ENCODE results near the gene ITGA7. TPM values are rescaled to one million over a fixed set of nuclear protein-coding genes. Genes with fewer than 3 reads are reported as not detected.

ITGA7 gene
- total RNA-seq, 1 donor from 2014 or later = 25.1 TPM

DNA sequence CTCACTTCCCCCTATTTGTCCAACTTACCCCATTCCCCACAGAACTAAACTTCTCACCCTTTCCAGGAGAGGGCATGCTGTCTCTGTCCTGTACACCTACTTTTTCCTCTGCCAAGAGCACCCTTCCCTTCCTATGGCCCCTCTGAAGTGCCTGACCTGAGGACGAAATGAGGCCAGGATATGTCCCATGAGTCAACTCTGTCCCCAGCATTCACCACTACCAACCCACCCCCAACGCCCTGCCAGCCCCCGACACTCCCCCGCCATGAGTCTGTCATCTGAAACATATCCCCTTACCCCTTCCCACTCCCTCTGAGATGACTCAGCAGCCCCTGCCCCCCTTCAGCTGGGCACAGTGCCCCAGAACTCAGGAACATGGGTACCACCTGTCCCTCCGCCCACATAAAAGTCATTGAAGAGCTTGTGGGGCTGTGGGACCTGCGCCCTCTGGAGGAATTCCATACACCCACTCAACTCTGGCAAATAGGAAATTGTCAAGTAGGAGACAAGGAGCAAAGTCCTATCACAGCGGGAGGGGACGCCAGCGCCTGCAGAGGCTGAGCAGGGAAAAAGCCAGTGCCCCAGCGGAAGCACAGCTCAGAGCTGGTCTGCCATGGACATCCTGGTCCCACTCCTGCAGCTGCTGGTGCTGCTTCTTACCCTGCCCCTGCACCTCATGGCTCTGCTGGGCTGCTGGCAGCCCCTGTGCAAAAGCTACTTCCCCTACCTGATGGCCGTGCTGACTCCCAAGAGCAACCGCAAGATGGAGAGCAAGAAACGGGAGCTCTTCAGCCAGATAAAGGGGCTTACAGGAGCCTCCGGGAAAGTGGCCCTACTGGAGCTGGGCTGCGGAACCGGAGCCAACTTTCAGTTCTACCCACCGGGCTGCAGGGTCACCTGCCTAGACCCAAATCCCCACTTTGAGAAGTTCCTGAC, 26.3 kb downstream of the ITGA7 start:
- peak; percentile 56 for TF ChIP-seq CTCF (IDR thresholded peaks at IDR 0.05; ENCODE audit: unreplicated experiment)
- Mint-ChIP-seq H3K27ac (peak overlapping the region; percentile 78), H3K4me3 (ENCODE audit: low read depth) (peak overlapping the region; percentile 80), H3K9me3 (ENCODE audit: low read depth) (no peaks in the 10 kb centered on the region), H3K4me1 (ENCODE audit: low read depth) (peaks cover 9% of the 10 kb centered on the region), H3K36me3 (ENCODE audit: insufficient read depth) (no peaks in the 10 kb centered on the region), H3K27me3 (peaks cover 20% of the 10 kb centered on the region)
- DNase-seq (ENCODE audit: low spot score, unreplicated experiment) = peak; percentile 32

DNA sequence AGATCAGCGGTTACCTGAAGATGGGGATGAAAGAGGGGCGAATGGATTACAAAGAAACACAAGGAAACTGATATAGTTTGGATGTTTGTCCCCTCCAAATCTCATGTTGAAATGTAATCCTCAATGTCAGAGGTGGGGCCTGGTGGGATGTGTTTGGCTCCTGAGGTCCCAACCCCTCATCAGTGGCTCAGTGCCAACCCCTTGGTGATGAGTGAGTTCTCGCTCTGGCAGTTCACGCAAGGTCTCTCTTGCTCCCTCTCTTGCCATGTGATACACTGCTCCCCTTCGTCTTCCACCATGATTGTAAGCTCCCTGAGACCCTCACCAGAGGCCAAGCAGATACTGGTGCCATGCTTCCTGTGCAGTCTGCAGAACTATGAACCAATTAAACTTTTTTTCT, 28.0 kb downstream of the ITGA7 start:
- H3K4me3 Mint-ChIP-seq (ENCODE audit: low read depth) = no peak overlapping the region
- no peak for TF ChIP-seq CTCF (IDR thresholded peaks at IDR 0.05; ENCODE audit: unreplicated experiment)
- no peaks in the 10 kb centered on the region for H3K36me3 Mint-ChIP-seq (ENCODE audit: insufficient read depth)
- DNase-seq (ENCODE audit: low spot score, unreplicated experiment) = no peak
- no peak overlapping the region for H3K27ac Mint-ChIP-seq
- no peaks in the 10 kb centered on the region for H3K9me3 Mint-ChIP-seq (ENCODE audit: low read depth)
- H3K27me3 Mint-ChIP-seq = peaks cover 25% of the 10 kb centered on the region
- peaks cover 9% of the 10 kb centered on the region for H3K4me1 Mint-ChIP-seq (ENCODE audit: low read depth)

GRCh38 chr12:55676707-55677106, 31.0 kb downstream of the ITGA7 start:
- no peak for DNase-seq (ENCODE audit: low spot score, unreplicated experiment)
- no peak overlapping the region for H3K4me3 Mint-ChIP-seq (ENCODE audit: low read depth)
- H3K36me3 Mint-ChIP-seq (ENCODE audit: insufficient read depth) = no peaks in the 10 kb centered on the region
- H3K9me3 Mint-ChIP-seq (ENCODE audit: low read depth) = no peaks in the 10 kb centered on the region
- no peak overlapping the region for H3K27ac Mint-ChIP-seq
- peaks cover 8% of the 10 kb centered on the region for H3K4me1 Mint-ChIP-seq (ENCODE audit: low read depth)
- peaks cover 22% of the 10 kb centered on the region for H3K27me3 Mint-ChIP-seq
- TF ChIP-seq CTCF (IDR thresholded peaks at IDR 0.05; ENCODE audit: unreplicated experiment) = no peak

GRCh38 chr12:55675666-55676065, 32.0 kb downstream of the ITGA7 start:
- no peaks in the 10 kb centered on the region for H3K36me3 Mint-ChIP-seq (ENCODE audit: insufficient read depth)
- DNase-seq (ENCODE audit: low spot score, unreplicated experiment) = no peak
- no peak for TF ChIP-seq CTCF (IDR thresholded peaks at IDR 0.05; ENCODE audit: unreplicated experiment)
- peaks cover 1% of the 10 kb centered on the region for H3K4me1 Mint-ChIP-seq (ENCODE audit: low read depth)
- no peaks in the 10 kb centered on the region for H3K9me3 Mint-ChIP-seq (ENCODE audit: low read depth)
- H3K4me3 Mint-ChIP-seq (ENCODE audit: low read depth) = no peak overlapping the region
- H3K27me3 Mint-ChIP-seq = peaks cover 16% of the 10 kb centered on the region
- H3K27ac Mint-ChIP-seq = no peak overlapping the region

GRCh38 chr12:55673638-55674037, 34.1 kb downstream of the ITGA7 start:
- DNase-seq (ENCODE audit: low spot score, unreplicated experiment) = no peak
- Mint-ChIP-seq H3K4me3 (ENCODE audit: low read depth) (no peak overlapping the region), H3K36me3 (ENCODE audit: insufficient read depth) (no peaks in the 10 kb centered on the region), H3K4me1 (ENCODE audit: low read depth) (peaks cover 5% of the 10 kb centered on the region), H3K27me3 (peaks cover 16% of the 10 kb centered on the region), H3K27ac (no peak overlapping the region), H3K9me3 (ENCODE audit: low read depth) (no peaks in the 10 kb centered on the region)
- TF ChIP-seq CTCF (IDR thresholded peaks at IDR 0.05; ENCODE audit: unreplicated experiment) = no peak

All from progenitor cell of endocrine pancreas (in vitro differentiated cells).